GM18526 (cell line): ENCODE measurements around the gene LYL1.

ENCODE experiments used
- POLR2A ChIP-seq: IDR thresholded peaks from 3 replicates; pipeline ENCODE4 v1.6.1; 2011; ENCODE audit not compliant: insufficient read length; ENCODE audit errors: extremely low read depth

LYL1 gene

DNA sequence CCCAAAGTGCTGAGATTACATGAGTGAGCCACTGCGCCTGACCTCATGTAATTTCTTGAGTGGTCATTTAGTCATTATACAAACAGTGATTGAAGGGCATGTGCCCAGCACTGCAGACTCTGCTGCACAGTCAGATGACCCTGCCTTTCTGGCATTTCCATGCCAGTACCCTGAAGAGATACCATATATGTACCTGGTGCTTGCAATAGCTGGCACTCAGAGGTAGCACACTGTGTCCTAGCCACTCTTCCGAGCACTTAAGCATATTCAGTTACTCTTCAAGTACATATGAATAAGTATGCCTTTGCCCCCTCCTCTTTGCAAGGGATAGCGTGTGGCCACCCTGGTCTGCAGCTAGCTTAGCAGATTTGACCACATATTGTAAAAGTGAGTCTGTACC, 32.0 kb upstream of the LYL1 start:
- TF ChIP-seq POLR2A, result no peak

DNA sequence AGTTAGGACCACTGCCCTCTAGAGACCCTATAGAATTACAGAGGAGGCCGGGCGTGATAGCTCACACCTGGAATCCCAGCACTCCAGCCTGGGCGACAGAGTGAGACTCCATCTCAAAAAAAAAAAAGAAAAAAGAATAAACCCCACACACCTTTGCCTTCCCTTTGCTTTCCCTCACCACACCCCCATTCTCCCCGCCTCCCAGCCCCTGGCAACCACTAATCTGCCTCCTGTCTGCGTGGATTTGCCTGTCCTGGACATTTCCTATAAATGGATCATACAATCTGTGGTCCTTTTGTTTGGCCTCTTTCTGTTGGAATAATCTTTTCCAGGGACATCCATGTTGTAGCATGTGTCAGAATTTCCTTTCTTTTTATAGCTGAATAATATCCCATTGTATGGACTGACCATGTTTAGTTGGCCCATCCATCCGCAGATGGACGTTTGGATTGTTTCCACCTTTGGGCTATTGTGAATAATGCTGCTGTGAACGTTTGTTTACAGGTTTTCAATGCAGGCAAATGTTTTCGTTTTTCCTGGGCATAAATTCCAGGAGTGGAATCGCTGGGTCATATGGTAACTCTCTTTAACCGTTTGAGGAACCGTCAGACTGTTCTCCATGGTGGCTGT, 30.7 kb upstream of the LYL1 start:
- TF ChIP-seq POLR2A, result no peak

DNA sequence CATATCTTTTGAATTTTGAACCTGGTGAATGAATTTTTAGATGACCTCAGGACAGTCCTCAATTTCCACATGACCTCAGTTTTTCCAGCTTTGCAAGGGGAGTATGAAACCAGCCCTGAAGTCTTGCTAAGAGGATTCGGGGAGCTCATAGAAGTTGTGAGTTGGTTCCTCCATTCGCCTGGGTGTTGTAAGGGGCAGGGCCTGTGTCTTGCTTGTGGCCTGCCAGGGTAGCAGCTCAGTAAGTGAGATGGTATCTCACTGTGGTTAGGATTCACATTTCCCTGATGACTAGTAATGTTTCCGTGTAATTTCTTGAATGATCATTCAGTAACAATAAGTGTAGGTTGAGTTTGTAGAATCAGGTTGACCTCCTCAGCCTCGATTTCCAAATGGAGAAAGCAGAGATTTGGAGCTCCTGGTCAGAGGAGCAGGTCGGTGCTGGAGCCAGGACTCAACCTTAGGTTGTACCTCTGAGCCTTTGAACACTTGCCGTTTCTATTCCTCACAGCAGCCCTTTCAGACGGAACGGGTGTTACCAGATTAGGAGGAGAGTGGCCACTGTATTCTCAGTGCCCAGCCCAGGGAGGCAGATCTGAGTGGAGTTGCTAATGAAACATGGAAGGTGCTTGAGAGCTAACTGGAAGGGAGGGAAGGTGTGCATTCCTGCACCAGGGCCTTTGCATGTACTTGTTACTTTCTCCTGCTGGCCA, 30.0 kb upstream of the LYL1 start:
- no peak for TF ChIP-seq POLR2A

DNA sequence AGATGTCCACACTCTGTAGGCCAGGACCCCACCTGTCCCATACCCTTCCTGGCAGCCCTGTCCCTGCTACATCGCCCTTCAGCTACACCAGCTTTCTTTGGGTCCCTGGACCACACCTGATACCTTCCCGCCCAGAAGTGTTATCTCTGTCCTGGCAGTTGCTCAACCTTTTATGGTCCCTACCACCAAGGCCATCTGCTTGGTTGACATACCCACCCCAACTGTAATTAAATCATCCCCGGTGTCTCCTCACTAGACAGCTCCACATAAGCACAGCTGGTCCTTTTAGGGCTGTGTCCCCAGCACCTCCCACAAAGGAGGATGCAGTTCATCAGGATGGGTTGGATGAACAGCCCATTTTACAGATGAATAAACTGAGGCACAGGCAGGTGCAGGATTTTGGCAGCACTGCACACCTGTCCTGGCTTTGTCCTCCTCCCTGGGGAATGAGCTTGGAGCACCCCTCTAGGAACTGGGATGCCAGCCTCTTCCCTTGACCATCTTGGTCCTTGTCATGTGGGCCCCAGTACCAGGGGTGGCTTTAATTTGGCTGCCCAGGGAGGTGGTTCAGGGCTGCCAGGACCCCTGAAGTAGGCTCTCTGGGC, 28.3 kb upstream of the LYL1 start:
- no peak for TF ChIP-seq POLR2A

DNA sequence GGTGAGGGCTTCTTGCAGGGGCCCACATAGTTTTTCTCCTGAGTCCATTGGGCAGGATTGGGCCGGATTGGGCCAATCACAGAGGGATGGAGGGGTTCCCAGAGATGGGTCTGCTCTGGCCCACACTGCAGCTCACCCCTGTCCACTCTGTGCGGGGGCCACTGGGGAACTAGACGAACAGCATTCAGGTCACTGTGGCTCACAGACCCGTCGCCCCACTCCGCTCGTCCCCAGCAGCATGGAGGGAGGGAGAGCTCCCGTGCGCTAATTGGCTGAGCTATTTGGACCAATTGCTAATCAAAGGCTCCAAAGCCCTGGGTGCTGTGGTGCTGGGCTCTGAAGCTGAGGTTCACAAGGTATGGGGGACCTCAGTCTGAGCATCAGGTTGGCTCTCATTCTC, 26.7 kb upstream of the LYL1 start:
- TF ChIP-seq POLR2A, result no peak

DNA sequence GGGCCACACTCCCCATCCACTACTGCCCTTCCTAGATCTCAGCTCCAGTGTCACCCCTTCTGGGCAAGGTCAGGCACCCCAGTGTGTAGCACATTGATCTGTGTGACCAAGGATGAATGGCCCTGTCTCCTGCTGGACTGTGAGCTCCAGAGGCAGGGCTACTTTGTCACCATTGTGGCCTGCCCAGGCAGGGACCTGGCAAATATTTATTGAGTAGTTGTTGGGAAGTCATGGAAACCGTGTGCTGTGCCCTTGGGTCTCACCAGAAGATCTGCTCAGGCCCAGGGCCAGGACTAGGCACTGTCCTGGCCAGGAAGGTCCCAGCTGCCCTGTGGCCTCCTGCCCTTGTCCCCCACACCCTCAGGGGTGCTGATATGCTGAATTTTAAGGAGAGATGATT, 25.9 kb upstream of the LYL1 start:
- no peak for TF ChIP-seq POLR2A

DNA sequence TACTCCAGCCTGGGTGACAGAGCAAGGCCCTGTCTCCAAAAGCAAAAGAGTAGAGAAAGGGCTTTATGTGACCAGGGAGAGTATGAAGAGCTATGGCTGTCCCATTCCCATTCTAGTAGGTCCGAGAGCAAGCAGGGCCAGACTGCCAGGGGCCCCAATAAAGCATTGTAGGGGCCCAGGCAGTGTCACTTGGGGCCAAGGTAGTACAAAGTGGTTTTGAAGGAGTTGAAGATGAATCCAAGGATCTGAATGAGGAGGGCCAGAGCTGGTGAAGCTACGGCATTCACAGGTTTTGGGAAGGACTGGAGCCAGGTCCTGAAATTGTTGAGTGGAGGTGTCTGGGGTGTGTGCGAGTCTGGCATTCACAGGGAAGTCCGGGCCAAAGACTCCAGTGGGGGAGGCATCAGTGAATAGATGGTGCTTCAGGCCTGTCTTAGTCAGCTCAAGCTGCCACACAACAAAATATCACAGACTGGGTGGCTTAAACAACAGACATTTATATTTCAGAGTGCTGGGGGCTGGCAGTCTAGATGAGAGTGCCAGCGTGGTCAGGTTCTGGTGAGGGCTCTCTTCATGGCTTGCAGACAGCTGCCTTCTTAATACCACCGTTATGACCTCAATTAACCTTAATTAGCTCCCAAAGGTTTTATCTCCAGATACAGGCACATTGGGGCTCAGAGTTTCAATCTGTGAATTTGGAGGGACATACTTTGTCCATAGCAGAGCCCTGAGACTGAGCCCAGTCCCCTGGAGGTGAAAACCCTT, 25.3 kb upstream of the LYL1 start:
- no peak for TF ChIP-seq POLR2A

DNA sequence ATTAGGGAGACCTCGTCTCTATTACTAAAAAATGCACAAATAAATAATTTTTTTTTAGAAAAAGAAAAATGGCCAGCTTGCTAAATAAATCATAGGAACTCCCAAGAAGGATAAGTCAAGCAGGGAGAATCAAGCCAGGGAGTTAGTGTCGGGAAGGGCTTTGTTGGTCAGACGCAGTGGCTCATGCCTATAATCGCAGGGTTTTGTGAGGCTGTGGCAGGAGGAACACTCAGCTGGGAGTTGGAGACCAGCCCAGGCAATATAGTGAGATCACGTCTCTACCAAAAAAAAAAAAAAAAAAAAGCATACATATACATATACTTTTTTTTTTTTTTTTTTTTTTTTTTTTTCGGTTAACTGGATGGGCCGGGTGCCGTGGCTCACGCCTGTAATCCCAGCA, 24.4 kb upstream of the LYL1 start:
- no peak for TF ChIP-seq POLR2A

DNA sequence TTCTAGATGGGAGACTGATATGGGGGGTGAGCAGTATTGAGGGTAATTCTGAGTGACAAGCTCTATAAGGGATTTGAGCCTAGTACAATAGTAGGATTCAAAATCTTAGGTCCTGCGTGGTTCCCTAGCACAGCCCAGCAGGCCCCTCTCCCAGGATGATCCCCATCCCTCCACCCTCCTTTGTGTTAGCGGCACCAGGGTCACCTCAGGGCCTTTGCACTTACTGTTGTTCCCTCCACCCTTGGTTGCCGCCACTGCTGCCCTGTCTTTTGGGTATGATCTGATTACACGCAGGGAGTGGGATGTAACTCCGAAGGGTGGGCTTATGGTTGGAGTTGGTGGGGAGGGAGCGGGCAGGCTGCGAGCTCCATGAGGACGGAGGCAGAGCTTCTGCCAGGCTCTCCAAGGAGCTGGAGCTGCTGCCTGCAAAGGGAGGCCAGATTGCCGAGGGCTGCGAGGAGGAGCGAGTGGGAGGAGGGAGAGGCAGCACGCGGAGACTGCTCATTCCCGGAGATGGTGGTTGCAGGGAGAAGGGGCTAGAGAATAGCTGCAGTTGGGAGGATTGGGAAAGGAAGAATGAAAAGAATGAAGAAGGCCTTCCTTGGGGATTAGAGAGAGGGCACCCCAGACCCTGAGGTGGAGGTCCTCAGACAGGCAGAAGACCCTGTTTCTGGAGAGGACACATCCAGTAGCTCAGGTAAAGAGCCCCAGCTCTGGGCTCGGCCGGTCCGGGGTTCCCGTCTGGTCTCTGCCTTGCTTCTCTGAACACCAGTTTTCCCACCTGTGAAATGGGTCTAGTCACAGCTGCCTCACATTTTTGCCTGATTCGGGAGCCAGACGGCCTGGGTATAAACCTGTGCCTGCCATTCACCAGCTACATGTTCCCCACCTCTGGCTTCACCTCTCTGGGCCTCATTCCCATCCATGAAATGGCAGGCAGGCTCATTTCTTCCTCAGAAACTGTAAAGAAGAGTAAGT, 20.6 kb upstream of the LYL1 start:
- TF ChIP-seq POLR2A, result no peak

DNA sequence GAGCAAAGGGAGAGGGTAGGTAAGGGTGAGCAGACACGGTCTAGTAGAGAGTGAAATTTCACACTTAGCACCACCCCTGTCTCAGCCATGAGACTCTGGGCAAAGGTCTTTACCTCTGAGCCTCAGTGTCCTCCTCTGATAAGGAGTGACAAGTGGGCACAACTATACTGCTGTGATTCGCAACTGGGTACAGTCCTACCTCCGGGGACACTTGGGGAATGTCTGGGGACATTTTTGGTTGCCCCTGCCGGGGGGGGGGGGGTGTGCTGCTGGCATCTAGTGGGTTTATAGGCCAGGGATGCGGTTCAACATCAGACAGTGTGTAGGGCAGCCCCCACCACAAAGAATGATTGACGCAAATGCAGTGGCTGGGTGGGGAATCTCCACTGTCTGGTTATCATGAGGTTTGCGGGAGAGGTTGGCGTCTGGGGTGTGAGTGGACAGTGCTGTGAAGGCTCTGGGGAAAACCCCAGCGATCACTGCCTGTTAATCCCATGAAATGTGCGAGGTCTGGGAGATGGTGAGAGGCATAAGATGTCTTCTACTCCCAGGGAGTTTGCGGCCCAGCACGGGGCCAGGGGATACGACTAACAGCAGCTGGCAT, 19.7 kb upstream of the LYL1 start:
- no peak for TF ChIP-seq POLR2A

DNA sequence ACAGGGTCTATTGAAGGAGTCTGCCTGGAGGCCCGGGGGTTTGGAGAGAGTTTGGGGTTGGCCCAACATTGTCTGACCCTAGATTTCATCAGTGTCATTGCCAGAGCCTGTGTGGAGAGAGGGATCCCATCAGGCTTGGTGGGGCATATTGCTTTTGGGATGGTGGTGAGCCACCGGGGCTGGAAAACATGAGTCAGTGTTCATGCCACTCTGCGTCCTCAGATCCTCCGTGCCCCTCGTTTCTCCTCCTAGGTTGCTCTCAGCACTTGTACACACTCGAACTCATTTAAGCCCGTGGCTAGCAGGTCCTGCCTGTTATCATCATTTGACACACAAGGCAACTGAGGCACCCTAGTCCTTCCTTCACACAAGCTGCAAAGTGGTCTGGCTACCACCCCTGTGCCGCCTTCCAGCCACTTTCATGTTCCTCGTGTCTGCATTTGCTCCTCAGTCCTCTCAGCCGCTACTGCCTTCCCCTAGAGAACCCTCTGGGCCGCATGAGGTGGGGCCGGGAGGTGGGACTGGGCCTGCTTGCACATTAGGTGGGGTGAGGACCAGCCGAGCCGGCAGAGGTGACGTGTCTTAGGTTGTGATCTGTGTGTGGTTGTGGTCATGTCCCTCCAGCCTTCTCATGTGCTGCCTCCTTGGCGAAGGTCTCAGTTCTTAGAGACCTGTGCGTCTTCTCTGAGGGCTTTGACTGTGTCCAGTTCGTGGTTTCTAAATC, 19.1 kb upstream of the LYL1 start:
- TF ChIP-seq POLR2A, result no peak

DNA sequence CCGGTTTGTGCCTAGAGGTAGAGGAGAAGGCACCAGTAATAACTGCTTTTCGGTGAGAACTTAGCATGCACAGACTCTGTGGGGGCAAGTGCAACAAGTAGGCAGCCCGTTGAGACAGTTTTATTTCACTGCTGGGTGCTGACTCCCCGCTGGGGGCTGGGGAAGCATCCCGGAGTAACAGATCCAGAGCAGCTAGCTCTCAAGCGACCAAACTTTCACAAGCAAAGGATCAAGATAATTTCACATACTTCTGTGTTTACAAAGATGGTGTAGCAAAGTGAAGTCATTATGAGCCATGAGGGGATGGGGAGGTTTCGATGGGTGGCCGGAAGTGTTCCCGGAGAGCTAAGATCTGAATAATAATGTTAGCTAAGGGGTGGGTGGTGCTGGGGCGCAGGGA, 18.2 kb upstream of the LYL1 start:
- no peak for TF ChIP-seq POLR2A

DNA sequence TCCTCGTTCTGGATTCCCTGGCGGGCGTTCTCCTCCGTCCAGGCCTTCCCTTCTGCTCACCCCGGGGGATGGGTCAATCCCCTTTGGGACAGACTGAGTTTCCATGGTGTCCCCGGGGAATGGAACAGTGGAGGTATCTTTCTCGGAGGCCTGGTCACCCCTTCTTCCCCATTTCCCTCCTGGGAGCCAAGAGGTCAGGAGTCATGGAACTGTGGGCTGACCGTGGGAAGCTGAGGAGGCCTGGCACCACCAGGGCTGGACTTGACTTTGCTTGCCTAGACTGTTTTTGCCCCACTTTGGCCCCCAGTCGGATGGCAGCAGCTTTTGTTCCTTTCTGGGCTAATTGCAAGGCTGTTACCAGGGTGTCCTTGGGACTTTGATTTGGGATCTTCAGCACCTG, 17.4 kb upstream of the LYL1 start:
- no peak for TF ChIP-seq POLR2A

DNA sequence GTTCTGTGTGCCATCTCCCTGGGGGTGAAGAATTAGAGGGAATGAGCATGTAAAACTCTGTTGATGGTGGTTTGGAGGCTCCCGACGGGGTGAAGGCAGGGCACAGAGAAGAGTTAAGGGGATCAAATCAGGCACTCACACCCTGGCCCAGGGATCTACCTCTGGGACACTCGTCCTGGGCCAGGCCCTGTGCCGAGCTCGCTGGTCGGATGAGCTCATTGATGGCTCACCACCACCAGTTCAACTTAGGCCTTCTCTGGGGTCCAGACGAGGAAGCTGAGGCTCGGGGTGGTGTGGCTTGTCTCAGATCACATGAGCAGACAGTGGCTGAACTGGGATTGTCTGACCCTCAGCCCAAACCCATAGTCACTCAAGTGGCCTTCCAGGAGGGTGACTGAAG, 17.0 kb upstream of the LYL1 start:
- no peak for TF ChIP-seq POLR2A
